ENCODE measurements around the gene RBM43.

- TF ChIP-seq CTCF (conservative IDR thresholded peaks at IDR 0.05; ENCODE audit: low read length) (no peak), EZH2phosphoT487 (IDR thresholded peaks at IDR 0.05; ENCODE audit: borderline replicate concordance, low read depth, low read length) (no peak)
These were observed 38.4 kb upstream of the RBM43 start for GRCh38 chr2:151299920-151300539.
